IMR-90 (cell line): ENCODE results near the gene RPTOR. TPM values are rescaled to one million over a fixed set of nuclear protein-coding genes. Genes with fewer than 3 reads are reported as not detected.
A peak's percentile ranks its signal among the peaks of the same experiment; 100 is the strongest.

Source experiments
- ATAC-seq: fragments of 200-7000 bp; cut with Tn5 transposase; 2 replicates; pipeline ENCODE4 v1.9.1; 2020; ENCODE audit warnings: low read depth, mild to moderate bottlenecking, moderate library complexity
- BruUV-seq: library from RNA; stranded (reverse); fragments of 400-500 nt; replicated peaks from 2 replicates; lab custom pipeline; 2021; lab: Mats Ljungman, UMichigan
- CTCF ChIA-PET: fragments of 300-600 bp; formaldehyde crosslinking; extraction: SDS; loops from one replicate; lab custom pipeline; 2021; ENCODE audit warnings: antibody characterized with exemption; lab: Yijun Ruan, JAX
- POLR2A ChIA-PET: fragments of 300-600 bp; sonication (Branson Sonifier 250); formaldehyde crosslinking; loops from one replicate; lab custom pipeline; 2022; ENCODE audit warnings: antibody characterized with exemption; ENCODE audit not compliant: unreplicated experiment; lab: Charles Lee
- DNase-seq: peaks from one replicate; pipeline ENCODE4 v3.0.0; 2013
- H2AFZ ChIP-seq: replicated peaks from 2 replicates; pipeline ENCODE3; 2013; ENCODE audit warnings: low read length, mild to moderate bottlenecking; ENCODE audit not compliant: poor library complexity
- H2AK5ac ChIP-seq: 2 replicates; pipeline ENCODE4 v1.6.1; 2013; ENCODE audit warnings: low read depth, low read length, inconsistent platforms
- H2AK9ac ChIP-seq: replicated peaks from 2 replicates; pipeline ENCODE3; 2013; ENCODE audit warnings: mild to moderate bottlenecking, low read depth, low read length, moderate library complexity; ENCODE audit not compliant: poor library complexity
- H2BK120ac ChIP-seq: 2 replicates; pipeline ENCODE4 v1.6.1; 2013; ENCODE audit warnings: low read depth, low read length, inconsistent platforms
- H2BK15ac ChIP-seq: 3 replicates; pipeline ENCODE4 v1.6.1; 2013; ENCODE audit warnings: low read depth, low read length, inconsistent platforms
- H2BK20ac ChIP-seq: 2 replicates; pipeline ENCODE4 v1.6.1; 2013; ENCODE audit warnings: low read depth, mild to moderate bottlenecking, inconsistent platforms, low read length, moderate library complexity
- H2BK5ac ChIP-seq: 2 replicates; pipeline ENCODE4 v1.6.1; 2013; ENCODE audit warnings: mild to moderate bottlenecking, low read depth, low read length, inconsistent platforms; ENCODE audit not compliant: poor library complexity, severe bottlenecking
- H3K14ac ChIP-seq: replicated peaks from 2 replicates; pipeline ENCODE4 v1.6.1; 2013; ENCODE audit warnings: low read depth, low read length, inconsistent platforms
- H3K18ac ChIP-seq: 2 replicates; pipeline ENCODE4 v1.6.1; 2013; ENCODE audit warnings: low read depth, low read length, control low read depth
- H3K23ac ChIP-seq: 2 replicates; pipeline ENCODE4 v1.6.1; 2013; ENCODE audit warnings: low read depth, low read length, inconsistent platforms
- H3K27ac ChIP-seq: 2 replicates; pipeline ENCODE4 v1.5.1; 2013; ENCODE audit warnings: mild to moderate bottlenecking, control low read depth, low read length; ENCODE audit not compliant: insufficient read depth
- H3K27me3 ChIP-seq: 2 replicates; pipeline ENCODE4 v1.6.1; 2013; ENCODE audit warnings: low read length; ENCODE audit not compliant: control insufficient read depth, insufficient read depth
- H3K36me3 ChIP-seq: 2 replicates; pipeline ENCODE4 v1.6.1; 2013; ENCODE audit warnings: low read length, mixed read lengths; ENCODE audit not compliant: control insufficient read depth, insufficient read depth
- H3K4ac ChIP-seq: 2 replicates; pipeline ENCODE4 v1.6.1; 2013; ENCODE audit warnings: low read depth, low read length, inconsistent platforms
- H3K4me1 ChIP-seq: 2 replicates; pipeline ENCODE4 v1.6.1; 2013; ENCODE audit warnings: low read length, mixed read lengths; ENCODE audit not compliant: control insufficient read depth, insufficient read depth
- H3K4me2 ChIP-seq: 2 replicates; pipeline ENCODE4 v1.6.1; 2013; ENCODE audit warnings: low read depth, mild to moderate bottlenecking, control low read depth, low read length, moderate library complexity
- H3K4me3 ChIP-seq: 2 replicates; pipeline ENCODE4 v1.5.1; 2013; ENCODE audit warnings: low read depth, mild to moderate bottlenecking, control low read depth, low read length, moderate library complexity; ENCODE audit not compliant: insufficient read depth
- H3K56ac ChIP-seq: 2 replicates; pipeline ENCODE4 v1.6.1; 2013; ENCODE audit warnings: low read length, inconsistent platforms; ENCODE audit not compliant: insufficient read depth; ENCODE audit errors: extremely low read depth
- H3K79me1 ChIP-seq, 2 experiments: 2 replicates each; pipeline ENCODE4 v1.6.1; 2013; ENCODE audit warnings: low read length in 2 of 2, inconsistent platforms in 1 of 2, low read depth in 1 of 2
- H3K9ac ChIP-seq: 2 replicates; pipeline ENCODE4 v1.6.1; 2013; ENCODE audit warnings: low read depth, low read length, control low read depth
- H3K9me1 ChIP-seq: 2 replicates; pipeline ENCODE4 v1.6.1; 2013; ENCODE audit warnings: low read length, inconsistent platforms; ENCODE audit not compliant: insufficient read depth
- H3K9me3 ChIP-seq: 2 replicates; pipeline ENCODE4 v1.6.1; 2013; ENCODE audit warnings: low read length; ENCODE audit not compliant: control insufficient read depth, insufficient read depth
- H4K20me1 ChIP-seq: 2 replicates; pipeline ENCODE4 v1.6.1; 2013; ENCODE audit warnings: low read length, inconsistent platforms; ENCODE audit not compliant: insufficient read depth
- H4K5ac ChIP-seq: 2 replicates; pipeline ENCODE4 v1.6.1; 2013; ENCODE audit warnings: mild to moderate bottlenecking, low read depth, low read length, control low read depth
- H4K8ac ChIP-seq, 2 experiments: 2 replicates each; pipeline ENCODE4 v1.6.1; 2013; ENCODE audit warnings: low read depth in 2 of 2, low read length in 2 of 2, control low read depth in 1 of 2, inconsistent platforms in 1 of 2
- H4K91ac ChIP-seq: 2 replicates; pipeline ENCODE4 v1.6.1; 2013; ENCODE audit warnings: low read depth, low read length, inconsistent platforms; ENCODE audit not compliant: insufficient read depth
- BHLHE40 ChIP-seq: fragments of 150-350 bp; IDR thresholded peaks from 2 replicates; pipeline ENCODE4 v1.6.1; 2016; ENCODE audit warnings: mild to moderate bottlenecking, low read depth, low read length
- CEBPB ChIP-seq: IDR thresholded peaks from 2 replicates; pipeline ENCODE4 v1.6.1; 2012; ENCODE audit warnings: low read depth, low read length, improper control_type of control experiment
- CHD1 ChIP-seq: IDR thresholded peaks from 2 replicates; pipeline ENCODE4 v1.6.1; 2012; ENCODE audit warnings: low read depth, low read length, improper control_type of control experiment
- FOS ChIP-seq: fragments of 150-350 bp; IDR thresholded peaks from 2 replicates; pipeline ENCODE4 v1.6.1; 2016; ENCODE audit warnings: low read depth, low read length
- MAFK ChIP-seq: IDR thresholded peaks from 2 replicates; pipeline ENCODE4 v1.6.1; 2012; ENCODE audit warnings: low read depth, low read length, improper control_type of control experiment
- MAZ ChIP-seq: IDR thresholded peaks from 2 replicates; pipeline ENCODE4 v1.6.1; 2012; ENCODE audit warnings: low read depth, mild to moderate bottlenecking, low read length, improper control_type of control experiment, moderate library complexity, borderline replicate concordance
- NFE2L2 ChIP-seq: fragments of 150-350 bp; IDR thresholded peaks from 2 replicates; pipeline ENCODE4 v1.6.1; 2016; ENCODE audit warnings: low read depth, mild to moderate bottlenecking, low read length
- POLR2A ChIP-seq: IDR thresholded peaks from 2 replicates; pipeline ENCODE4 v1.6.1; 2012; ENCODE audit warnings: mild to moderate bottlenecking, low read depth, low read length
- RAD21 ChIP-seq: IDR thresholded peaks from 2 replicates; pipeline ENCODE4 v1.6.1; 2012; ENCODE audit warnings: low read length, improper control_type of control experiment
- RCOR1 ChIP-seq: IDR thresholded peaks from 2 replicates; pipeline ENCODE4 v1.6.1; 2012; ENCODE audit warnings: mild to moderate bottlenecking, low read length, improper control_type of control experiment; ENCODE audit not compliant: insufficient replicate concordance
- RFX5 ChIP-seq: IDR thresholded peaks from 2 replicates; pipeline ENCODE4 v1.8.0; 2012; ENCODE audit warnings: low read depth, mild to moderate bottlenecking, low read length, moderate library complexity
- SMC3 ChIP-seq: fragments of 150-350 bp; IDR thresholded peaks from 2 replicates; pipeline ENCODE4 v1.6.1; 2016; ENCODE audit warnings: low read depth, mild to moderate bottlenecking, antibody characterized with exemption, low read length, moderate library complexity
- WGBS, 2 experiments: methylation state at CpG; one replicate each; pipeline versions ENCODE4 v1.1.5 to v1.1.7; 2013; ENCODE audit warnings: missing lambda C conversion rate in 2 of 2; ENCODE audit not compliant: insufficient read length in 1 of 2; ENCODE audit errors: extremely low coverage in 2 of 2; 5-methylcytosine and 5-hydroxymethylcytosine counted together
- dilution Hi-C: fragments of 300-500 bp; cut with HindIII; formaldehyde crosslinking; loops from one replicate; pipeline ENCODE4 v1.14.3; 2018; ENCODE audit warnings: low sequenced_read_pairs; ENCODE audit not compliant: unreplicated experiment
- in situ Hi-C: fragments of 300-500 bp; cut with MboI; formaldehyde crosslinking; loops from 3 replicates; pipeline ENCODE4 v1.14.3; 2019; ENCODE audit warnings: low sequenced_read_pairs, inconsistent platforms, mixed read lengths
- intact Hi-C: fragments of 100-400 bp; cut with micrococcal nuclease; formaldehyde crosslinking; loops from 2 replicates; pipeline ENCODE4 v1.10.0; 2022
- polyA plus RNA-seq, 3 experiments: library from polyadenylated mRNA; depleted of rRNA; stranded (reverse); fragments of >200 nt; gene quantifications; 2 replicates each; pipeline ENCODE4 v1.2.3, GENCODE V29; 2012; ENCODE audit warnings: low replicate concordance in 1 of 3
- total RNA-seq: library from RNA; depleted of rRNA; stranded (reverse); fragments of >200 nt; gene quantifications from 2 replicates; pipeline ENCODE4 v1.2.3, GENCODE V29; 2012
- TF ChIP-seq, protein P1 (sequence below): fragments of 150-350 bp; IDR thresholded peaks from 2 replicates; pipeline ENCODE4 v1.6.1; 2016; ENCODE audit warnings: low read depth, mild to moderate bottlenecking, low read length, moderate library complexity, borderline replicate concordance
- TF ChIP-seq, protein P2 (sequence below): conservative IDR thresholded peaks from 2 replicates; pipeline ENCODE4 v1.5.1; 2012; ENCODE audit warnings: mild to moderate bottlenecking, low read depth, low read length, improper control_type of control experiment
- TF ChIP-seq, protein P3 (sequence below): fragments of 150-350 bp; IDR thresholded peaks from 2 replicates; pipeline ENCODE4 v1.6.1; 2017; ENCODE audit warnings: mild to moderate bottlenecking, antibody characterized with exemption, low read length, low read depth

RPTOR gene
- total and polyA plus RNA-seq, 2 of the 4 experiments (the other 2 are of a cell fraction), result 10.8 to 14.7 TPM

DNA sequence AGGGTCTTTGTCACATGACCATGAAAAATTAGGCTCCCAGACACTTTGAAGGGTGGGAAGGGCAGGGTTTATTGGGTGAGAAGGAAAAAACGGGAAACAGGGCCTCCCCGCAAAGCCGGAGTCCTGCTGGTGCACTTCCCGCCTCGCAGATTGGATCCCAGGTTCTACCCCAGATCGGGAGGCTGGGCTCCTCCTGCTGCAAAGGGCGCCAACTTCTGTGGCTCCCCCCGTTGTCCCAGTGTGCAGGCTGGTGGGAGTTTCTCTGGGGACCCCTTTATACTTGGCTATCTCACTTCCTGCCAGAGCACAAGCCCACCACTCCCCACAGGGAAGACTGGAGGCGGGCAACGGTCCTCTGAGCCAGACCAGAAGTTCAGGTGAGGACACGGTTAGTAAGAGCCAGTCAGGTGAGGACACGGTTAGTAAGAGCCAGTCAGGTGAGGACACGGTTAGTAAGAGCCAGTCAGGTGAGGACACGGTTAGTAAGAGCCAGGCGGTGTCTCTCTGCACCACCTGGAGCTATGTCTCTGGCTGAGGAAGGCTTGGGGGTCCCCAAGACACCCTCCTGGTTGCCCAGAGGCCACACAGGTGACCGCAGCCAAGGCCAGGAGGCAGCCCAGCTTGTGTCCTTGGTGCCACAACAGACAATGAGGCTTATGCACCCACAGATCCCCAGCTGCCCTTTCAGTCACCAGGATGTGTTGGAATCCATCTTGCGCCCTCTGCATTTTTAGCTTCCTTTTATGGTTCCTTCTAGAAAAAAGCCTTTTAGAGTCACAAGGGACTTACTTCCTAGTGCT is 398.9 kb downstream of the RPTOR start:
- H3K79me1 ChIP-seq, result no peaks in the 10 kb centered on the region; a peak in 1 of 4 replicates
- H3K56ac ChIP-seq, result no peak overlapping the region
- no peak for DNase-seq
- H4K5ac ChIP-seq, result no peak overlapping the region
- no peak overlapping the region for H2BK5ac ChIP-seq
- no TSS peak for BruUV-seq
- H4K8ac ChIP-seq, result no peak overlapping the region
- H2AFZ ChIP-seq, result no peak overlapping the region
- H3K14ac ChIP-seq, result no peak overlapping the region
- no peak overlapping the region for H2BK20ac ChIP-seq
- H3K9ac ChIP-seq, result no peak overlapping the region
- 93% methylated on average over 8 of the region's 17 CpGs; no CpG with 5 or more reads in 1 of the 2 experiments for WGBS, 2 experiments
- no peak overlapping the region for H3K23ac ChIP-seq
- dilution Hi-C loops, result no loop called here
- ChIA-PET POLR2A (no interaction called here), CTCF (no interaction called here)
- H3K9me3 ChIP-seq, result no peaks in the 10 kb centered on the region
- peaks cover 8% of the 10 kb centered on the region; the same call in 1 of the 2 replicates for H3K9me1 ChIP-seq
- no peak overlapping the region for H2AK9ac ChIP-seq
- peak overlapping the region; percentile 16; the same call in 1 of the 2 replicates for H2AK5ac ChIP-seq
- no peak overlapping the region for H3K4me2 ChIP-seq
- H3K4me3 ChIP-seq, result no peak overlapping the region
- no peaks in the 10 kb centered on the region for H3K27me3 ChIP-seq
- H2BK15ac ChIP-seq, result no peak overlapping the region
- no peaks in the 10 kb centered on the region for H4K20me1 ChIP-seq
- H3K4me1 ChIP-seq, result peaks cover 11% of the 10 kb centered on the region
- ATAC-seq, result no peak
- H4K91ac ChIP-seq, result no peak overlapping the region
- H3K36me3 ChIP-seq, result peaks cover 21% of the 10 kb centered on the region
- H3K4ac ChIP-seq, result no peak overlapping the region
- in situ Hi-C loops, result no loop called here
- no peak overlapping the region for H3K18ac ChIP-seq
- H3K27ac ChIP-seq, result no peak overlapping the region
- H2BK120ac ChIP-seq, result no peak overlapping the region
- intact Hi-C loops, result no loop called here
- no peak for TF ChIP-seq POLR2A
- no peak for TF ChIP-seq NFE2L2
- no peak for TF ChIP-seq RFX5
- no peak for TF ChIP-seq RAD21
- TF ChIP-seq CEBPB, result no peak
- TF ChIP-seq FOS, result no peak
- TF ChIP-seq BHLHE40, result no peak
- TF ChIP-seq, protein P1, sequence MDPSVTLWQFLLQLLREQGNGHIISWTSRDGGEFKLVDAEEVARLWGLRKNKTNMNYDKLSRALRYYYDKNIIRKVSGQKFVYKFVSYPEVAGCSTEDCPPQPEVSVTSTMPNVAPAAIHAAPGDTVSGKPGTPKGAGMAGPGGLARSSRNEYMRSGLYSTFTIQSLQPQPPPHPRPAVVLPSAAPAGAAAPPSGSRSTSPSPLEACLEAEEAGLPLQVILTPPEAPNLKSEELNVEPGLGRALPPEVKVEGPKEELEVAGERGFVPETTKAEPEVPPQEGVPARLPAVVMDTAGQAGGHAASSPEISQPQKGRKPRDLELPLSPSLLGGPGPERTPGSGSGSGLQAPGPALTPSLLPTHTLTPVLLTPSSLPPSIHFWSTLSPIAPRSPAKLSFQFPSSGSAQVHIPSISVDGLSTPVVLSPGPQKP, result no peak
- TF ChIP-seq RCOR1, result no peak
- TF ChIP-seq, protein P2, sequence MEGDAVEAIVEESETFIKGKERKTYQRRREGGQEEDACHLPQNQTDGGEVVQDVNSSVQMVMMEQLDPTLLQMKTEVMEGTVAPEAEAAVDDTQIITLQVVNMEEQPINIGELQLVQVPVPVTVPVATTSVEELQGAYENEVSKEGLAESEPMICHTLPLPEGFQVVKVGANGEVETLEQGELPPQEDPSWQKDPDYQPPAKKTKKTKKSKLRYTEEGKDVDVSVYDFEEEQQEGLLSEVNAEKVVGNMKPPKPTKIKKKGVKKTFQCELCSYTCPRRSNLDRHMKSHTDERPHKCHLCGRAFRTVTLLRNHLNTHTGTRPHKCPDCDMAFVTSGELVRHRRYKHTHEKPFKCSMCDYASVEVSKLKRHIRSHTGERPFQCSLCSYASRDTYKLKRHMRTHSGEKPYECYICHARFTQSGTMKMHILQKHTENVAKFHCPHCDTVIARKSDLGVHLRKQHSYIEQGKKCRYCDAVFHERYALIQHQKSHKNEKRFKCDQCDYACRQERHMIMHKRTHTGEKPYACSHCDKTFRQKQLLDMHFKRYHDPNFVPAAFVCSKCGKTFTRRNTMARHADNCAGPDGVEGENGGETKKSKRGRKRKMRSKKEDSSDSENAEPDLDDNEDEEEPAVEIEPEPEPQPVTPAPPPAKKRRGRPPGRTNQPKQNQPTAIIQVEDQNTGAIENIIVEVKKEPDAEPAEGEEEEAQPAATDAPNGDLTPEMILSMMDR, result no peak
- TF ChIP-seq, protein P3, sequence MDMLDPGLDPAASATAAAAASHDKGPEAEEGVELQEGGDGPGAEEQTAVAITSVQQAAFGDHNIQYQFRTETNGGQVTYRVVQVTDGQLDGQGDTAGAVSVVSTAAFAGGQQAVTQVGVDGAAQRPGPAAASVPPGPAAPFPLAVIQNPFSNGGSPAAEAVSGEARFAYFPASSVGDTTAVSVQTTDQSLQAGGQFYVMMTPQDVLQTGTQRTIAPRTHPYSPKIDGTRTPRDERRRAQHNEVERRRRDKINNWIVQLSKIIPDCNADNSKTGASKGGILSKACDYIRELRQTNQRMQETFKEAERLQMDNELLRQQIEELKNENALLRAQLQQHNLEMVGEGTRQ, result no peak
- TF ChIP-seq MAZ, result no peak
- TF ChIP-seq SMC3, result no peak
- TF ChIP-seq CHD1, result no peak
- no peak for TF ChIP-seq MAFK
